Endothelial cell of umbilical vein (primary cell): Measurements from ENCODE around the gene MED19. TPM values are rescaled to one million over a fixed set of nuclear protein-coding genes. Genes with fewer than 3 reads are reported as not detected.

Experiments used
- BruUV-seq: library from RNA; stranded (reverse); fragments of 400-500 nt; replicated peaks from 2 replicates; lab custom pipeline; 2021; lab: Mats Ljungman, UMichigan
- CTCF ChIA-PET: fragments of 300-600, 350-600 bp; sonication (Branson Sonifier 250); formaldehyde crosslinking; loops from one replicate; lab custom pipeline; 2021; ENCODE audit warnings: antibody characterized with exemption, inconsistent platforms; lab: Charles Lee
- POLR2A ChIA-PET: fragments of 300-600, 350-600 bp; sonication (Branson Sonifier 250); formaldehyde crosslinking; loops from one replicate; lab custom pipeline; 2021; ENCODE audit warnings: antibody characterized with exemption, inconsistent platforms; lab: Charles Lee
- DNase-seq: peaks from one replicate; pipeline ENCODE4 v3.0.0-alpha.2; 2011; ENCODE audit warnings: low read depth, low spot score
- FAIRE-seq: peaks from 2 replicates; lab custom pipeline; 2011; peaks lifted over from hg19 to GRCh38; lab: Jason Lieb, UNC
- H2AFZ ChIP-seq: 2 replicates; pipeline ENCODE4 v1.6.0; 2012; ENCODE audit warnings: low read depth, low read length, control low read depth, inconsistent platforms
- H3K27ac ChIP-seq: 2 replicates; pipeline ENCODE4 v1.5.1; 2011; ENCODE audit warnings: low read depth, mild to moderate bottlenecking, control low read depth, low read length, moderate library complexity; ENCODE audit not compliant: insufficient read depth
- H3K27me3 ChIP-seq, 2 experiments: 2 replicates each; pipeline versions ENCODE4 v1.6.0 to v1.6.1; 2011; ENCODE audit warnings: low read length in 2 of 2, mixed read lengths in 1 of 2; ENCODE audit not compliant: control insufficient read depth in 2 of 2, insufficient read depth in 2 of 2
- H3K36me3 ChIP-seq, 2 experiments: 2 replicates in 1 of 2; 3 replicates in 1 of 2; pipeline ENCODE4 v1.5.1; 2011; ENCODE audit warnings: low read length in 2 of 2, mild to moderate bottlenecking in 1 of 2, moderate library complexity in 1 of 2; ENCODE audit not compliant: control insufficient read depth in 2 of 2, insufficient read depth in 2 of 2; ENCODE audit errors: extremely low read depth in 1 of 2
- H3K4me1 ChIP-seq: 3 replicates; pipeline ENCODE4 v1.5.1; 2011; ENCODE audit warnings: mild to moderate bottlenecking, low read length; ENCODE audit not compliant: control insufficient read depth, insufficient read depth; ENCODE audit errors: extremely low read depth
- H3K4me2 ChIP-seq: 2 replicates; pipeline ENCODE4 v1.6.1; 2011; ENCODE audit warnings: low read length, control low read depth, mixed read lengths; ENCODE audit not compliant: insufficient read depth
- H3K4me3 ChIP-seq, 3 experiments: fragments of 200-600 bp in 1 of 3; sonication (generic), shearing (Covaris generic) in 1 of 3; replicated peaks in 1 of 3; 2 replicates each; pipeline ENCODE4 v1.5.1; 2011 to 2016; ENCODE audit warnings: control low read depth in 3 of 3, low read length in 3 of 3, mild to moderate bottlenecking in 2 of 3, inconsistent platforms in 1 of 3, low read depth in 1 of 3, moderate library complexity in 1 of 3; ENCODE audit not compliant: insufficient read depth in 1 of 3
- H3K79me2 ChIP-seq: 2 replicates; pipeline ENCODE4 v1.6.0; 2012; ENCODE audit warnings: low read length, inconsistent platforms; ENCODE audit not compliant: control insufficient read depth, insufficient read depth
- H3K9ac ChIP-seq: replicated peaks from 2 replicates; pipeline ENCODE3; 2011; ENCODE audit warnings: low read length, control low read depth; ENCODE audit not compliant: insufficient read depth; ENCODE audit errors: extremely low read depth
- H3K9me1 ChIP-seq: replicated peaks from 3 replicates; pipeline ENCODE4 v1.6.0; 2011; ENCODE audit warnings: mild to moderate bottlenecking, low read length; ENCODE audit not compliant: control insufficient read depth, insufficient read depth; ENCODE audit errors: extremely low read depth
- H3K9me3 ChIP-seq: replicated peaks from 2 replicates; pipeline ENCODE4 v1.5.1; 2012; ENCODE audit warnings: low read length, inconsistent platforms; ENCODE audit not compliant: control insufficient read depth, insufficient read depth
- H4K20me1 ChIP-seq: replicated peaks from 2 replicates; pipeline ENCODE3; 2011; ENCODE audit warnings: mild to moderate bottlenecking, low read length; ENCODE audit not compliant: control insufficient read depth, insufficient read depth; ENCODE audit errors: extremely low read depth
- CTCF ChIP-seq, 2 donors: IDR thresholded peaks; 1 replicate in 1 of 2; 2 replicates in 1 of 2; pipeline ENCODE4 v1.5.1; 2011; ENCODE audit warnings: low read length in 2 of 2, mild to moderate bottlenecking in 2 of 2, moderate library complexity in 2 of 2, control low read depth in 1 of 2, inconsistent platforms in 1 of 2, low read depth in 1 of 2; ENCODE audit not compliant: insufficient read depth in 1 of 2; ENCODE audit errors: extremely low read depth in 1 of 2
- EZH2 ChIP-seq: IDR thresholded peaks from 2 replicates; pipeline ENCODE4 v1.6.1; 2012; ENCODE audit warnings: borderline replicate concordance, low read depth, mild to moderate bottlenecking, moderate library complexity, low read length, inconsistent platforms; ENCODE audit not compliant: severe bottlenecking
- FOS ChIP-seq: IDR thresholded peaks from 2 replicates; pipeline ENCODE4 v1.6.1; 2011; ENCODE audit warnings: mild to moderate bottlenecking, low read length, moderate library complexity, borderline replicate concordance; ENCODE audit not compliant: insufficient read depth
- GATA2 ChIP-seq: IDR thresholded peaks from 2 replicates; pipeline ENCODE4 v1.7.0; 2011; ENCODE audit warnings: low read depth, mild to moderate bottlenecking, moderate library complexity, mixed read lengths, low read length; ENCODE audit not compliant: insufficient read length, insufficient read depth
- JUN ChIP-seq: IDR thresholded peaks from 2 replicates; pipeline ENCODE4 v1.6.1; 2011; ENCODE audit warnings: borderline replicate concordance, low read depth; ENCODE audit not compliant: insufficient read length, insufficient read depth
- MAX ChIP-seq: IDR thresholded peaks from 2 replicates; pipeline ENCODE4 v1.6.1; 2011; ENCODE audit not compliant: insufficient read depth, insufficient read length
- MYC ChIP-seq: IDR thresholded peaks from one replicate; pipeline ENCODE4 v1.6.1; 2011; ENCODE audit warnings: mild to moderate bottlenecking, low read depth, low read length
- POLR2A ChIP-seq: IDR thresholded peaks from 2 replicates; pipeline ENCODE4 v1.6.1; 2012; ENCODE audit warnings: low read depth, mild to moderate bottlenecking, control low read depth, low read length
- POLR2AphosphoS5 ChIP-seq: IDR thresholded peaks from 2 replicates; pipeline ENCODE4 v1.6.1; 2012; ENCODE audit warnings: low read depth, mild to moderate bottlenecking, control low read depth, low read length, moderate library complexity; ENCODE audit not compliant: insufficient read depth
- dilution Hi-C: fragments of 300-500 bp; cut with MboI; formaldehyde crosslinking; loops from one replicate; pipeline ENCODE4 v1.15.0; 2019; ENCODE audit warnings: low sequenced_read_pairs; ENCODE audit not compliant: extremely low pct_ligation_motif_present
- intact Hi-C: fragments of 100-400 bp; cut with micrococcal nuclease; formaldehyde crosslinking; loops from one replicate; pipeline ENCODE4 v1.10.0; 2022
- polyA plus RNA-seq, 4 experiments: library from polyadenylated mRNA; depleted of rRNA in 3 of 4; stranded (reverse) in 3 of 4; unstranded in 1 of 4; fragments of >200 nt; gene quantifications; 2 replicates each; pipeline versions ENCODE4 v1.2.1 to v1.2.3, GENCODE V29; 2011 to 2012; ENCODE audit warnings: missing spikeins in 1 of 4
- total RNA-seq: library from RNA; stranded (reverse); gene quantifications from 2 replicates; pipeline ENCODE4 v1.2.3, GENCODE V29; 2021

The MED19 gene
- total and polyA plus RNA-seq, 2 donors (not counting 3 experiments of a cell fraction or from before 2014, with no cell fraction given), result 25.1 to 48.0 TPM

GRCh38 chr11:57699813-57700212 lies 12.2 kb downstream of the MED19 start:
- POLR2A ChIA-PET, result no interaction called here

More at GRCh38 chr11:57699813-57700212, 12.2 kb downstream of the MED19 start:
- Histone ChIP-seq H3K79me2 (no peaks in the 10 kb centered on the region), H3K27ac (no peak overlapping the region), H3K27me3 (no peaks in the 10 kb centered on the region), H3K4me3 (no peak overlapping the region), H3K9ac (no peak overlapping the region), H3K4me1 (no peaks in the 10 kb centered on the region), H2AFZ (no peak overlapping the region), H3K4me2 (no peak overlapping the region), H3K9me3 (no peaks in the 10 kb centered on the region), H4K20me1 (no peaks in the 10 kb centered on the region), H3K36me3 (peaks cover 29 to 43% of the 10 kb centered on the region in 2 experiments), H3K9me1 (no peaks in the 10 kb centered on the region)
- FAIRE-seq (no peak), DNase-seq (no peak)
- TF ChIP-seq MAX (no peak), FOS (no peak), EZH2 (no peak), GATA2 (no peak), JUN (no peak), MYC (no peak), POLR2A (no peak), CTCF (IDR thresholded peaks at IDR 0.05; ENCODE audit: extremely low read depth in 1 of 2, insufficient read depth in 1 of 2, low read depth in 1 of 2, low read length in 2 of 2) (no peak), POLR2AphosphoS5 (no peak)
- CTCF ChIA-PET, result interaction anchor here (2.4 kb wide), 1 partner anchor 101 kb away, joined by 10 read pairs; no protein-coding TSS in a partner anchor
- dilution Hi-C loops, result no loop called here
- intact Hi-C loops, result no loop called here
- BruUV-seq, result no TSS peak
